H1 (cell line): Measurements from ENCODE around the gene DHRS4L2. TPM values are rescaled to one million over a fixed set of nuclear protein-coding genes. Genes with fewer than 3 reads are reported as not detected.

ENCODE experiments used
- CEBPB ChIP-seq: IDR thresholded peaks from 2 replicates; pipeline ENCODE4 v1.6.1; 2012; ENCODE audit warnings: low read depth, low read length
- CHD7 ChIP-seq: fragments of 300-600 bp; sonication (generic); IDR thresholded peaks from 2 replicates; pipeline ENCODE4 v1.7.1; 2012; ENCODE audit warnings: low read length, moderate library complexity, mild to moderate bottlenecking, inconsistent platforms; ENCODE audit not compliant: insufficient replicate concordance
- CTCF ChIP-seq, 3 experiments: IDR thresholded peaks; 1 replicate in 2 of 3; 2 replicates in 1 of 3; pipeline versions ENCODE4 v1.5.1 to v1.6.1; 2011; ENCODE audit warnings: low read length in 3 of 3, mild to moderate bottlenecking in 3 of 3, inconsistent platforms in 2 of 3, low read depth in 1 of 3, moderate library complexity in 1 of 3; ENCODE audit not compliant: insufficient read depth in 1 of 3; ENCODE audit errors: control extremely low read depth in 1 of 3
- EGR1 ChIP-seq: IDR thresholded peaks from 2 replicates; pipeline ENCODE4 v1.6.1; 2011; ENCODE audit warnings: low read depth, low read length, borderline replicate concordance
- PHF8 ChIP-seq: fragments of 200-600 bp; sonication (generic); conservative IDR thresholded peaks from 2 replicates; pipeline ENCODE4 v1.7.1; 2012; ENCODE audit warnings: low read depth, mild to moderate bottlenecking, inconsistent platforms, low read length, moderate library complexity
- RBBP5 ChIP-seq: IDR thresholded peaks from 2 replicates; pipeline ENCODE4 v1.7.1; 2012; ENCODE audit warnings: low read depth, mild to moderate bottlenecking, inconsistent platforms, low read length, moderate library complexity, borderline replicate concordance
- ZNF274 ChIP-seq: IDR thresholded peaks from 2 replicates; pipeline ENCODE4 v1.7.0; 2012; ENCODE audit warnings: low read length, borderline replicate concordance; ENCODE audit errors: extremely low read depth
- polyA plus RNA-seq, 7 experiments: library from polyadenylated mRNA; depleted of rRNA in 3 of 7; stranded (reverse) in 5 of 7; unstranded in 2 of 7; fragments of >200 nt in 5 of 7; fragments of 200-250 nt in 2 of 7; gene quantifications; 1 replicate in 5 of 7; 2 replicates in 1 of 7; 4 replicates in 1 of 7; pipeline versions ENCODE4 v1.2.1 to v1.2.3, GENCODE V29; 2011 to 2013; ENCODE audit warnings: missing spikeins in 2 of 7, mixed read lengths in 2 of 7
- total RNA-seq: library from RNA; stranded (reverse); fragmentation: NEBNext Ultra II Directional; extraction: Animal tissue kit (Norgen Biotek cat#: 25700); gene quantifications from 2 replicates; pipeline ENCODE4 v1.2.1, GENCODE V29; 2021

The DHRS4L2 gene
- total and polyA plus RNA-seq, 2 of the 8 experiments (the other 6 are each of a cell fraction or from before 2014, with no cell fraction given): 12.3 to 15.4 TPM

GRCh38 chr14:23953464-23954278 lies 35.1 kb upstream of the DHRS4L2 start, which contains the start of gene DHRS4 (continued):
- no peak for TF ChIP-seq CHD7
- TF ChIP-seq CEBPB: no peak
- peak; percentile 77 for TF ChIP-seq PHF8
- TF ChIP-seq EGR1: 0 out of 2 replicates have a peak, but pooled peaks have one; percentile 23
- 0 out of 2 replicates have a peak, but pooled peaks have one; percentile 18 for TF ChIP-seq RBBP5
- TF ChIP-seq ZNF274: no peak
- peak; percentile 79 to 89 (median 87) for TF ChIP-seq CTCF (IDR thresholded peaks at IDR 0.05; ENCODE audit: control extremely low read depth in 1 of 3, insufficient read depth in 1 of 3, low read depth in 1 of 3, low read length in 3 of 3)
